HEK293 (cell line): Measurements from ENCODE around the gene DGKH.

Experiments
- GLI4 ChIP-seq: fragments of 450-650 bp; formaldehyde crosslinking; IDR thresholded peaks from 2 replicates; pipeline ENCODE4 v1.5.1; 2016; ENCODE audit warnings: missing biosample characterization, missing genetic modification characterization
- MZF1 ChIP-seq: fragments of 450-650 bp; formaldehyde crosslinking; IDR thresholded peaks from 2 replicates; pipeline ENCODE4 v1.5.1; 2017; ENCODE audit warnings: missing biosample characterization, missing genetic modification characterization, borderline replicate concordance
- SP2 ChIP-seq: fragments of 450-650 bp; formaldehyde crosslinking; IDR thresholded peaks from 2 replicates; pipeline ENCODE4 v1.5.1; 2016; ENCODE audit warnings: missing biosample characterization, missing genetic modification characterization
- YY1 ChIP-seq: fragments of 450-650 bp; formaldehyde crosslinking; IDR thresholded peaks from 2 replicates; pipeline ENCODE4 v1.5.1; 2018; ENCODE audit warnings: missing biosample characterization, missing genetic modification characterization
- ZBTB8A ChIP-seq: fragments of 450-650 bp; formaldehyde crosslinking; IDR thresholded peaks from 2 replicates; pipeline ENCODE4 v1.5.1; 2016; ENCODE audit warnings: missing biosample characterization, missing genetic modification characterization
- ZFP69B ChIP-seq: fragments of 450-650 bp; formaldehyde crosslinking; IDR thresholded peaks from 2 replicates; pipeline ENCODE4 v1.5.1; 2016; ENCODE audit warnings: missing biosample characterization, missing genetic modification characterization
- ZNF366 ChIP-seq: fragments of 450-650 bp; formaldehyde crosslinking; conservative IDR thresholded peaks from 2 replicates; pipeline ENCODE4 v1.5.1; 2016; ENCODE audit warnings: missing biosample characterization, missing genetic modification characterization
- ZNF513 ChIP-seq: fragments of 450-650 bp; IDR thresholded peaks from 2 replicates; pipeline ENCODE4 v1.5.1; 2018; ENCODE audit warnings: missing biosample characterization, missing genetic modification characterization
- ZNF530 ChIP-seq: fragments of 450-650 bp; formaldehyde crosslinking; IDR thresholded peaks from 2 replicates; pipeline ENCODE4 v1.5.1; 2016; ENCODE audit warnings: low read depth, missing biosample characterization, missing genetic modification characterization
- ZXDB ChIP-seq: fragments of 450-650 bp; formaldehyde crosslinking; IDR thresholded peaks from 2 replicates; pipeline ENCODE4 v1.5.1; 2016; ENCODE audit warnings: missing biosample characterization, missing genetic modification characterization
- TF ChIP-seq, protein P1 (sequence below): fragments of 450-650 bp; formaldehyde crosslinking; IDR thresholded peaks from 2 replicates; pipeline ENCODE4 v1.5.1; 2016; ENCODE audit warnings: missing biosample characterization, missing genetic modification characterization
- TF ChIP-seq, protein P2 (sequence below): fragments of 450-650 bp; formaldehyde crosslinking; IDR thresholded peaks from 2 replicates; pipeline ENCODE4 v1.5.1; 2016; ENCODE audit warnings: missing biosample characterization, missing genetic modification characterization
- TF ChIP-seq, protein P3 (sequence below): fragments of 450-650 bp; formaldehyde crosslinking; IDR thresholded peaks from 2 replicates; pipeline ENCODE4 v1.5.1; 2016; ENCODE audit warnings: missing biosample characterization, missing genetic modification characterization, low read depth
- TF ChIP-seq, protein P4 (sequence below): fragments of 450-650 bp; formaldehyde crosslinking; IDR thresholded peaks from 2 replicates; pipeline ENCODE4 v1.5.1; 2016; ENCODE audit warnings: missing biosample characterization, missing genetic modification characterization, borderline replicate concordance

GRCh38 chr13:42000846-42001245 lies 47.6 kb upstream of the DGKH start:
- TF ChIP-seq, protein P1, sequence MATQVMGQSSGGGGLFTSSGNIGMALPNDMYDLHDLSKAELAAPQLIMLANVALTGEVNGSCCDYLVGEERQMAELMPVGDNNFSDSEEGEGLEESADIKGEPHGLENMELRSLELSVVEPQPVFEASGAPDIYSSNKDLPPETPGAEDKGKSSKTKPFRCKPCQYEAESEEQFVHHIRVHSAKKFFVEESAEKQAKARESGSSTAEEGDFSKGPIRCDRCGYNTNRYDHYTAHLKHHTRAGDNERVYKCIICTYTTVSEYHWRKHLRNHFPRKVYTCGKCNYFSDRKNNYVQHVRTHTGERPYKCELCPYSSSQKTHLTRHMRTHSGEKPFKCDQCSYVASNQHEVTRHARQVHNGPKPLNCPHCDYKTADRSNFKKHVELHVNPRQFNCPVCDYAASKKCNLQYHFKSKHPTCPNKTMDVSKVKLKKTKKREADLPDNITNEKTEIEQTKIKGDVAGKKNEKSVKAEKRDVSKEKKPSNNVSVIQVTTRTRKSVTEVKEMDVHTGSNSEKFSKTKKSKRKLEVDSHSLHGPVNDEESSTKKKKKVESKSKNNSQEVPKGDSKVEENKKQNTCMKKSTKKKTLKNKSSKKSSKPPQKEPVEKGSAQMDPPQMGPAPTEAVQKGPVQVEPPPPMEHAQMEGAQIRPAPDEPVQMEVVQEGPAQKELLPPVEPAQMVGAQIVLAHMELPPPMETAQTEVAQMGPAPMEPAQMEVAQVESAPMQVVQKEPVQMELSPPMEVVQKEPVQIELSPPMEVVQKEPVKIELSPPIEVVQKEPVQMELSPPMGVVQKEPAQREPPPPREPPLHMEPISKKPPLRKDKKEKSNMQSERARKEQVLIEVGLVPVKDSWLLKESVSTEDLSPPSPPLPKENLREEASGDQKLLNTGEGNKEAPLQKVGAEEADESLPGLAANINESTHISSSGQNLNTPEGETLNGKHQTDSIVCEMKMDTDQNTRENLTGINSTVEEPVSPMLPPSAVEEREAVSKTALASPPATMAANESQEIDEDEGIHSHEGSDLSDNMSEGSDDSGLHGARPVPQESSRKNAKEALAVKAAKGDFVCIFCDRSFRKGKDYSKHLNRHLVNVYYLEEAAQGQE (tag by site-specific recombination): no peak
- TF ChIP-seq, protein P2, sequence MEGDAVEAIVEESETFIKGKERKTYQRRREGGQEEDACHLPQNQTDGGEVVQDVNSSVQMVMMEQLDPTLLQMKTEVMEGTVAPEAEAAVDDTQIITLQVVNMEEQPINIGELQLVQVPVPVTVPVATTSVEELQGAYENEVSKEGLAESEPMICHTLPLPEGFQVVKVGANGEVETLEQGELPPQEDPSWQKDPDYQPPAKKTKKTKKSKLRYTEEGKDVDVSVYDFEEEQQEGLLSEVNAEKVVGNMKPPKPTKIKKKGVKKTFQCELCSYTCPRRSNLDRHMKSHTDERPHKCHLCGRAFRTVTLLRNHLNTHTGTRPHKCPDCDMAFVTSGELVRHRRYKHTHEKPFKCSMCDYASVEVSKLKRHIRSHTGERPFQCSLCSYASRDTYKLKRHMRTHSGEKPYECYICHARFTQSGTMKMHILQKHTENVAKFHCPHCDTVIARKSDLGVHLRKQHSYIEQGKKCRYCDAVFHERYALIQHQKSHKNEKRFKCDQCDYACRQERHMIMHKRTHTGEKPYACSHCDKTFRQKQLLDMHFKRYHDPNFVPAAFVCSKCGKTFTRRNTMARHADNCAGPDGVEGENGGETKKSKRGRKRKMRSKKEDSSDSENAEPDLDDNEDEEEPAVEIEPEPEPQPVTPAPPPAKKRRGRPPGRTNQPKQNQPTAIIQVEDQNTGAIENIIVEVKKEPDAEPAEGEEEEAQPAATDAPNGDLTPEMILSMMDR: no peak
- TF ChIP-seq ZXDB (tag by site-specific recombination) (no peak), ZFP69B (tag by site-specific recombination) (no peak), MZF1 (tag by site-specific recombination) (no peak), ZNF530 (no peak), SP2 (tag by site-specific recombination) (no peak), ZNF513 (tag by site-specific recombination) (no peak), ZNF366 (tag by site-specific recombination) (no peak), YY1 (tag by site-specific recombination) (no peak), GLI4 (tag by site-specific recombination) (no peak), ZBTB8A (tag by site-specific recombination) (no peak)
- TF ChIP-seq, protein P3, sequence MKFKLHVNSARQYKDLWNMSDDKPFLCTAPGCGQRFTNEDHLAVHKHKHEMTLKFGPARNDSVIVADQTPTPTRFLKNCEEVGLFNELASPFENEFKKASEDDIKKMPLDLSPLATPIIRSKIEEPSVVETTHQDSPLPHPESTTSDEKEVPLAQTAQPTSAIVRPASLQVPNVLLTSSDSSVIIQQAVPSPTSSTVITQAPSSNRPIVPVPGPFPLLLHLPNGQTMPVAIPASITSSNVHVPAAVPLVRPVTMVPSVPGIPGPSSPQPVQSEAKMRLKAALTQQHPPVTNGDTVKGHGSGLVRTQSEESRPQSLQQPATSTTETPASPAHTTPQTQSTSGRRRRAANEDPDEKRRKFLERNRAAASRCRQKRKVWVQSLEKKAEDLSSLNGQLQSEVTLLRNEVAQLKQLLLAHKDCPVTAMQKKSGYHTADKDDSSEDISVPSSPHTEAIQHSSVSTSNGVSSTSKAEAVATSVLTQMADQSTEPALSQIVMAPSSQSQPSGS (tag by site-specific recombination): no peak
- TF ChIP-seq, protein P4, sequence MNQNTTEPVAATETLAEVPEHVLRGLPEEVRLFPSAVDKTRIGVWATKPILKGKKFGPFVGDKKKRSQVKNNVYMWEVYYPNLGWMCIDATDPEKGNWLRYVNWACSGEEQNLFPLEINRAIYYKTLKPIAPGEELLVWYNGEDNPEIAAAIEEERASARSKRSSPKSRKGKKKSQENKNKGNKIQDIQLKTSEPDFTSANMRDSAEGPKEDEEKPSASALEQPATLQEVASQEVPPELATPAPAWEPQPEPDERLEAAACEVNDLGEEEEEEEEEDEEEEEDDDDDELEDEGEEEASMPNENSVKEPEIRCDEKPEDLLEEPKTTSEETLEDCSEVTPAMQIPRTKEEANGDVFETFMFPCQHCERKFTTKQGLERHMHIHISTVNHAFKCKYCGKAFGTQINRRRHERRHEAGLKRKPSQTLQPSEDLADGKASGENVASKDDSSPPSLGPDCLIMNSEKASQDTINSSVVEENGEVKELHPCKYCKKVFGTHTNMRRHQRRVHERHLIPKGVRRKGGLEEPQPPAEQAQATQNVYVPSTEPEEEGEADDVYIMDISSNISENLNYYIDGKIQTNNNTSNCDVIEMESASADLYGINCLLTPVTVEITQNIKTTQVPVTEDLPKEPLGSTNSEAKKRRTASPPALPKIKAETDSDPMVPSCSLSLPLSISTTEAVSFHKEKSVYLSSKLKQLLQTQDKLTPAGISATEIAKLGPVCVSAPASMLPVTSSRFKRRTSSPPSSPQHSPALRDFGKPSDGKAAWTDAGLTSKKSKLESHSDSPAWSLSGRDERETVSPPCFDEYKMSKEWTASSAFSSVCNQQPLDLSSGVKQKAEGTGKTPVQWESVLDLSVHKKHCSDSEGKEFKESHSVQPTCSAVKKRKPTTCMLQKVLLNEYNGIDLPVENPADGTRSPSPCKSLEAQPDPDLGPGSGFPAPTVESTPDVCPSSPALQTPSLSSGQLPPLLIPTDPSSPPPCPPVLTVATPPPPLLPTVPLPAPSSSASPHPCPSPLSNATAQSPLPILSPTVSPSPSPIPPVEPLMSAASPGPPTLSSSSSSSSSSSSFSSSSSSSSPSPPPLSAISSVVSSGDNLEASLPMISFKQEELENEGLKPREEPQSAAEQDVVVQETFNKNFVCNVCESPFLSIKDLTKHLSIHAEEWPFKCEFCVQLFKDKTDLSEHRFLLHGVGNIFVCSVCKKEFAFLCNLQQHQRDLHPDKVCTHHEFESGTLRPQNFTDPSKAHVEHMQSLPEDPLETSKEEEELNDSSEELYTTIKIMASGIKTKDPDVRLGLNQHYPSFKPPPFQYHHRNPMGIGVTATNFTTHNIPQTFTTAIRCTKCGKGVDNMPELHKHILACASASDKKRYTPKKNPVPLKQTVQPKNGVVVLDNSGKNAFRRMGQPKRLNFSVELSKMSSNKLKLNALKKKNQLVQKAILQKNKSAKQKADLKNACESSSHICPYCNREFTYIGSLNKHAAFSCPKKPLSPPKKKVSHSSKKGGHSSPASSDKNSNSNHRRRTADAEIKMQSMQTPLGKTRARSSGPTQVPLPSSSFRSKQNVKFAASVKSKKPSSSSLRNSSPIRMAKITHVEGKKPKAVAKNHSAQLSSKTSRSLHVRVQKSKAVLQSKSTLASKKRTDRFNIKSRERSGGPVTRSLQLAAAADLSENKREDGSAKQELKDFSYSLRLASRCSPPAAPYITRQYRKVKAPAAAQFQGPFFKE (tag by site-specific recombination): no peak
